ENCODE measurements around the gene C4orf50.

DNA sequence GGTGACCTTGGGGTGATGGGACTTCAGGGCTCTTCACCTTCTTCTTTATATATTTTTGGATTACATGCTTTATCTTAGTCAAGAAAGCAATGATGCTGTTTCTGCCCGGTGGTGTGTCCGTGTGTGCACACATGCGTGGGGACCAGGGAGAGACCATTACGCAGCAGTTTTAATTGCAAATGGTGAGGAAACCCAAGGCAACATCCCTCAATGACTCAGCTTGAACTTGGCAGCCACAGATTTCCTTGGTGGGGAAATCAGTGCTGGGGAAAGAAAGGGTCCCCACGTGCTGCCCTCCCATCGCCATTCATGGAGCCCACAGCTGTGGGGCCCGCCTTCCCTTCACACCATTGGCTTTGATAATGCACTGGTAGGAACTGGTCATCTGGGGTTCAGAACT, 46.2 kb upstream of the C4orf50 start:
- TF ChIP-seq EZH2phosphoT487 (IDR thresholded peaks at IDR 0.05; ENCODE audit: insufficient read depth, low read depth) (no peak), EZH2 (IDR thresholded peaks at IDR 0.05; ENCODE audit: insufficient read depth, poor library complexity, severe bottlenecking) (no peak)

All from GM23248 (cell line).